GM19043 (cell line): Measurements from ENCODE around the gene CARD10.

Source experiments
- ATAC-seq: cut with Tn5 transposase; IDR thresholded peaks from one replicate; pipeline ENCODE4 v1.9.1; 2021; ENCODE audit warnings: low read depth; ENCODE audit not compliant: unreplicated experiment

Gene CARD10

GRCh38 chr22:37488337-37489135 lies 30.7 kb downstream of the CARD10 start:
- ATAC-seq, result no peak

GRCh38 chr22:37487571-37487970 lies 31.6 kb downstream of the CARD10 start:
- no peak for ATAC-seq

- ATAC-seq, result no peak
Observed at GRCh38 chr22:37487129-37487528, 32.1 kb downstream of the CARD10 start.

GRCh38 chr22:37486224-37486845 lies 32.9 kb downstream of the CARD10 start, which contains the start of gene MFNG:
Gene MFNG (minus strand): TSS chr22:37486384. CDS start chr22:37486177, 207 bp downstream.
- ATAC-seq, result no peak

GRCh38 chr22:37485395-37486223 lies 33.6 kb downstream of the CARD10 start:
- no peak for ATAC-seq

GRCh38 chr22:37484480-37485394 lies 34.5 kb downstream of the CARD10 start:
- ATAC-seq, result peak; percentile 41

GRCh38 chr22:37483050-37483449 lies 36.2 kb downstream of the CARD10 start:
- no peak for ATAC-seq

GRCh38 chr22:37482244-37482643 lies 37.0 kb downstream of the CARD10 start:
- no peak for ATAC-seq

- ATAC-seq, result no peak
Observed at GRCh38 chr22:37481347-37481907, 37.8 kb downstream of the CARD10 start.

- no peak for ATAC-seq
Observed at GRCh38 chr22:37480387-37481346, 38.5 kb downstream of the CARD10 start.

- no peak for ATAC-seq
Observed at GRCh38 chr22:37479196-37479595, 40.0 kb downstream of the CARD10 start.

GRCh38 chr22:37476389-37477329 lies 42.6 kb downstream of the CARD10 start:
- ATAC-seq, result no peak

GRCh38 chr22:37474447-37475090 lies 44.6 kb downstream of the CARD10 start:
- no peak for ATAC-seq

GRCh38 chr22:37473437-37473946 lies 45.7 kb downstream of the CARD10 start:
- no peak for ATAC-seq

GRCh38 chr22:37472418-37473006 lies 46.7 kb downstream of the CARD10 start:
- no peak for ATAC-seq

GRCh38 chr22:37471727-37472417 lies 47.3 kb downstream of the CARD10 start:
- ATAC-seq, result no peak
